ENCODE measurements around the gene MAN1A1.

GRCh38 chr6:119166024-119166784, 183.4 kb downstream of the MAN1A1 start:
- TF ChIP-seq POLR2AphosphoS5 (IDR thresholded peaks at IDR 0.05; ENCODE audit: low read depth, low read length), result no peak
- no peak for TF ChIP-seq EP300 (IDR thresholded peaks at IDR 0.05; ENCODE audit: borderline replicate concordance in 1 of 2, low read depth in 2 of 2, low read length in 2 of 2)
- no peak for TF ChIP-seq RAD21 (IDR thresholded peaks at IDR 0.05 in 1 of 2, conservative IDR thresholded peaks at IDR 0.05 in 1 of 2; ENCODE audit: low read depth in 2 of 2, low read length in 2 of 2)
- TF ChIP-seq RXRA (IDR thresholded peaks at IDR 0.05; ENCODE audit: insufficient read depth, low read depth, low read length), result no peak
- TF ChIP-seq CTCF (IDR thresholded peaks at IDR 0.05; ENCODE audit: control extremely low read depth in 1 of 3, insufficient read depth in 1 of 3, low read depth in 1 of 3, low read length in 3 of 3), result no peak
- TF ChIP-seq USF2 (IDR thresholded peaks at IDR 0.05; ENCODE audit: low read length), result no peak
- TF ChIP-seq SP1 (IDR thresholded peaks at IDR 0.05; ENCODE audit: low read depth, low read length), result no peak
- TF ChIP-seq MAX (IDR thresholded peaks at IDR 0.05), result no peak
- no peak for TF ChIP-seq SUZ12 (IDR thresholded peaks at IDR 0.05; ENCODE audit: low read length)
